HepG2 (cell line): Measurements from ENCODE around the gene ARMH1. TPM values are rescaled to one million over a fixed set of nuclear protein-coding genes. Genes with fewer than 3 reads are reported as not detected.

ENCODE experiments used
- ATAC-seq: fragments of 200-7000 bp; cut with Tn5 transposase; 3 replicates; pipeline ENCODE4 v1.9.1; 2020; ENCODE audit warnings: mild to moderate bottlenecking, moderate library complexity
- BruUV-seq: library from RNA; stranded (reverse); fragments of 400-500 nt; replicated peaks from 2 replicates; lab custom pipeline; 2021; lab: Mats Ljungman, UMichigan
- CTCF ChIA-PET: fragments of 300-600 bp; formaldehyde crosslinking; extraction: SDS; loops from one replicate; lab custom pipeline; 2021; ENCODE audit warnings: low total read pairs, inconsistent platforms, low intra/inter-chr PET ratio; lab: Yijun Ruan, JAX
- POLR2A ChIA-PET: fragments of 350-600 bp; sonication (Branson Sonifier 250); formaldehyde crosslinking; loops from one replicate; lab custom pipeline; 2020; ENCODE audit warnings: antibody characterized with exemption, inconsistent platforms; lab: Yijun Ruan, JAX
- DNase-seq: peaks from one replicate; pipeline ENCODE4 v3.0.0-alpha.2; 2015; ENCODE audit warnings: low spot score
- FAIRE-seq: peaks from 3 replicates; lab custom pipeline; 2011; peaks lifted over from hg19 to GRCh38; lab: Jason Lieb, UNC
- H2AFZ ChIP-seq: one replicate; pipeline ENCODE4 v1.6.1; 2011; ENCODE audit warnings: low read length, inconsistent platforms
- H3K27ac ChIP-seq: fragments of 300-600 bp; 3 replicates; pipeline ENCODE4 v1.8.0; 2011; ENCODE audit warnings: mixed run types, mild to moderate bottlenecking, mixed read lengths, low read length, inconsistent platforms; ENCODE audit not compliant: insufficient read depth; ENCODE audit errors: extremely low read length
- H3K27me3 ChIP-seq, 2 experiments: fragments of 200-600 bp in 1 of 2; 2 replicates in 1 of 2; 3 replicates in 1 of 2; pipeline versions ENCODE4 v1.6.0 to v1.8.0; 2011; ENCODE audit warnings: low read length in 2 of 2, mild to moderate bottlenecking in 2 of 2, moderate library complexity in 2 of 2, inconsistent platforms in 1 of 2; ENCODE audit not compliant: insufficient read depth in 2 of 2, control insufficient read depth in 1 of 2
- H3K36me3 ChIP-seq, 2 experiments: fragments of 200-600 bp in 1 of 2; replicated peaks in 1 of 2; 2 replicates in 1 of 2; 3 replicates in 1 of 2; pipeline versions ENCODE4 v1.5.1 to v1.8.0; 2011; ENCODE audit warnings: low read length in 2 of 2, inconsistent platforms in 1 of 2; ENCODE audit not compliant: insufficient read depth in 2 of 2, control insufficient read depth in 1 of 2
- H3K4me1 ChIP-seq: 2 replicates; pipeline ENCODE4 v1.5.1; 2012; ENCODE audit warnings: low read length, inconsistent platforms; ENCODE audit not compliant: insufficient read depth
- H3K4me2 ChIP-seq: 2 replicates; pipeline ENCODE4 v1.6.0; 2011; ENCODE audit warnings: low read depth, low read length, inconsistent platforms
- H3K4me3 ChIP-seq, 3 experiments: fragments of 200-600 bp in 1 of 3; sonication (generic), shearing (Covaris generic) in 1 of 3; replicated peaks in 1 of 3; 2 replicates each; pipeline ENCODE4 v1.5.1; 2011 to 2016; ENCODE audit warnings: low read length in 3 of 3, inconsistent platforms in 2 of 3, low read depth in 2 of 3, mild to moderate bottlenecking in 2 of 3, control low read depth in 1 of 3, mixed read lengths in 1 of 3; ENCODE audit not compliant: insufficient read depth in 1 of 3
- H3K79me2 ChIP-seq: one replicate; pipeline ENCODE4 v1.6.1; 2011; ENCODE audit warnings: low read length, inconsistent platforms; ENCODE audit not compliant: insufficient read depth
- H3K9ac ChIP-seq: 2 replicates; pipeline ENCODE4 v1.6.0; 2011; ENCODE audit warnings: mild to moderate bottlenecking, low read depth, low read length, inconsistent platforms; ENCODE audit not compliant: insufficient read depth
- H3K9me3 ChIP-seq: 2 replicates; pipeline ENCODE4 v1.5.1; 2012; ENCODE audit warnings: mild to moderate bottlenecking, low read length
- H4K20me1 ChIP-seq: 2 replicates; pipeline ENCODE4 v1.6.0; 2011; ENCODE audit warnings: inconsistent platforms, mild to moderate bottlenecking, low read length, moderate library complexity; ENCODE audit not compliant: insufficient read depth
- AFF4 ChIP-seq: sonication (generic); formaldehyde crosslinking; IDR thresholded peaks from 2 replicates; pipeline ENCODE4 v1.4.0; 2020; ENCODE audit warnings: missing genetic modification reagents
- ARID5B ChIP-seq: IDR thresholded peaks from 2 replicates; pipeline ENCODE4 v1.4.0; 2020; ENCODE audit warnings: mild to moderate bottlenecking, missing genetic modification reagents
- BCL3 ChIP-seq: sonication (generic); formaldehyde crosslinking; IDR thresholded peaks from 2 replicates; pipeline ENCODE4 v1.5.1; 2020; ENCODE audit warnings: mild to moderate bottlenecking, missing genetic modification reagents, moderate library complexity
- HOMEZ ChIP-seq: IDR thresholded peaks from 2 replicates; pipeline ENCODE4 v1.6.1; 2016; ENCODE audit warnings: low read depth
- KMT2B ChIP-seq: IDR thresholded peaks from 2 replicates; pipeline ENCODE4 v1.6.1; 2016; ENCODE audit warnings: missing genetic modification reagents, missing compliant biosample characterization
- NFATC3 ChIP-seq: sonication (generic); formaldehyde crosslinking; IDR thresholded peaks from 2 replicates; pipeline ENCODE4 v1.5.1; 2020; ENCODE audit warnings: mild to moderate bottlenecking, missing genetic modification reagents
- POLR2AphosphoS2 ChIP-seq: IDR thresholded peaks from 2 replicates; pipeline ENCODE4 v1.6.1; 2011; ENCODE audit warnings: low read depth, low read length, improper control_type of control experiment
- REPIN1 ChIP-seq: sonication (generic); formaldehyde crosslinking; IDR thresholded peaks from 2 replicates; pipeline ENCODE4 v1.8.0; 2022; ENCODE audit warnings: missing genetic modification reagents, low read depth, mild to moderate bottlenecking, borderline replicate concordance
- WGBS: methylation state at CpG from one replicate; pipeline ENCODE4 v1.1.6; 2017; ENCODE audit warnings: low lambda C conversion rate; 5-methylcytosine and 5-hydroxymethylcytosine counted together
- in situ Hi-C: cut with HindIII; loops from 2 replicates; pipeline ENCODE4 v1.10.0; 2017; ENCODE audit warnings: low pct_unique_long_range_greater_than_20kb; ENCODE audit not compliant: extremely low pct_ligation_motif_present
- intact Hi-C: fragments of 100-400 bp; cut with micrococcal nuclease; formaldehyde crosslinking; loops from one replicate; pipeline ENCODE4 v1.10.0; 2022; ENCODE audit not compliant: unreplicated experiment
- polyA plus RNA-seq, 8 experiments: library from polyadenylated mRNA; depleted of rRNA in 3 of 8; stranded (reverse) in 7 of 8; unstranded in 1 of 8; fragments of >200 nt; fragmentation: Illumina TruSeq in 4 of 8; extraction: Trizol in 4 of 8; gene quantifications; 2 replicates each; pipeline versions ENCODE4 v1.2.1 to v1.2.3, GENCODE V29; 2011 to 2016; ENCODE audit warnings: low read depth in 4 of 8, missing spikeins in 1 of 8, mixed read lengths in 1 of 8; ENCODE audit not compliant: insufficient read depth in 1 of 8
- total RNA-seq, 5 experiments: library from RNA; depleted of rRNA; stranded (reverse); fragments of >200 nt; fragmentation: Illumina TruSeq; extraction: Trizol; gene quantifications; 2 replicates each; pipeline ENCODE4 v1.2.3, GENCODE V29; 2016; ENCODE audit warnings: low read depth in 1 of 5
- TF ChIP-seq, protein P1 (sequence below): sonication (generic); formaldehyde crosslinking; IDR thresholded peaks from 2 replicates; pipeline ENCODE4 v1.5.1; 2020; ENCODE audit warnings: mild to moderate bottlenecking, moderate library complexity, missing genetic modification reagents

The ARMH1 gene
- total and polyA plus RNA-seq, 2 of the 13 experiments (the other 11 are each of a cell fraction or from before 2014, with no cell fraction given): 0.69 TPM; not detected in 1

DNA sequence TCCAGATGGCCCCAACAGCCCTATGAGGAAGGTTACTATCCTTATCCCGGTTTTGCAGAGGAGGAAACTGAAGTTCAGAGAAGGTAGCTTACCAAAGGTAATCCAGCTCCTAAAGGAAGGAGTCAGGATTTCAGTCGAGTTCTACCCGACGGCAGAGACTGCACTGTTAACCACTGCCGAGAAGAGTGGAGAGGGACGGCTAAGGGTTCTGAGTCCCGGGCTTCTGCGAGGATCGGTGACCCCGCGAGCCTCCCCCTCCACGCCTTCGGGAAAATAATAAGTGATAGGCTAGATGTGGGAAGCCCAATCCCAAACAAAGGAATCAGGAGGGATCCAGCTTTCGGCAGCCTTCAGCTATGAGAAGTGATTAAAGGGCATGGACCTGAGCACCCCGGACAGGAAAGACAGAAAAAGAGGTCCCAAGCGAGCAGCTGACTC, 820 bp upstream of the ARMH1 start (continued):
- TF ChIP-seq, protein P1, sequence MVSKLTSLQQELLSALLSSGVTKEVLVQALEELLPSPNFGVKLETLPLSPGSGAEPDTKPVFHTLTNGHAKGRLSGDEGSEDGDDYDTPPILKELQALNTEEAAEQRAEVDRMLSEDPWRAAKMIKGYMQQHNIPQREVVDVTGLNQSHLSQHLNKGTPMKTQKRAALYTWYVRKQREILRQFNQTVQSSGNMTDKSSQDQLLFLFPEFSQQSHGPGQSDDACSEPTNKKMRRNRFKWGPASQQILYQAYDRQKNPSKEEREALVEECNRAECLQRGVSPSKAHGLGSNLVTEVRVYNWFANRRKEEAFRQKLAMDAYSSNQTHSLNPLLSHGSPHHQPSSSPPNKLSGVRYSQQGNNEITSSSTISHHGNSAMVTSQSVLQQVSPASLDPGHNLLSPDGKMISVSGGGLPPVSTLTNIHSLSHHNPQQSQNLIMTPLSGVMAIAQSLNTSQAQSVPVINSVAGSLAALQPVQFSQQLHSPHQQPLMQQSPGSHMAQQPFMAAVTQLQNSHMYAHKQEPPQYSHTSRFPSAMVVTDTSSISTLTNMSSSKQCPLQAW (CRISPR knock-in tag): peak; percentile 44; the same call in 1 of the 2 replicates
- TF ChIP-seq NFATC3 (CRISPR knock-in tag) (0 out of 2 replicates have a peak, but pooled peaks have one; percentile 17), ARID5B (CRISPR knock-in tag) (no peak), POLR2AphosphoS2 (no peak), REPIN1 (no peak)

GRCh38 chr1:44675186-44675585, 672 bp downstream of the ARMH1 start:
- H3K4me1 ChIP-seq: peaks cover 74% of the 10 kb centered on the region
- no peaks in the 10 kb centered on the region for H3K36me3 ChIP-seq
- no peak overlapping the region for H2AFZ ChIP-seq
- FAIRE-seq (no peak), DNase-seq (no peak), ATAC-seq (no peak)
- CTCF ChIA-PET: no interaction called here
- intact Hi-C loops: no loop called here
- no peaks in the 10 kb centered on the region for H3K27me3 ChIP-seq
- H3K9ac ChIP-seq: peak overlapping the region; percentile 70
- H3K4me3 ChIP-seq: peak overlapping the region; percentile 38 to 76 (median 63); a peak in 5 of 6 replicates
- POLR2A ChIA-PET: interaction anchor here (1.9 to 3.5 kb wide), 6 partner anchors 13 to 392 kb away, joined by 7 to 34 read pairs (median 12); partner anchors contain the start of gene RNU5D-1
- in situ Hi-C loops: no loop called here
- H3K27ac ChIP-seq: peak overlapping the region; percentile 93
- H3K4me2 ChIP-seq: peak overlapping the region; percentile 87
- peaks cover 3% of the 10 kb centered on the region for H3K79me2 ChIP-seq
- 76% methylated on average over 7 of the region's 7 CpGs for WGBS
- no peaks in the 10 kb centered on the region for H3K9me3 ChIP-seq
- no peaks in the 10 kb centered on the region for H4K20me1 ChIP-seq
- no TSS peak for BruUV-seq
- TF ChIP-seq AFF4 (CRISPR knock-in tag): no peak
- TF ChIP-seq KMT2B (CRISPR knock-in tag): no peak
- TF ChIP-seq HOMEZ (CRISPR knock-in tag): no peak
- TF ChIP-seq BCL3 (CRISPR knock-in tag): 0 out of 2 replicates have a peak, but pooled peaks have one; percentile 6
